ENCODE data around the gene WDPCP.
"Not testable (repeated sequence)": the region's sequence is repeated elsewhere in the genome, so short reads cannot be mapped to it uniquely, and the experiment has no call there.

WDPCP gene

GRCh38 chr2:63486861-63487290 is 101.4 kb downstream of the WDPCP start:
- no peak overlapping the region for H3K4me3 ChIP-seq (ENCODE audit: low read depth, low read length)
- peak; percentile 34 for TF ChIP-seq CTCF (conservative IDR thresholded peaks at IDR 0.05; ENCODE audit: low read depth, low read length)
- DNase-seq (ENCODE audit: low read depth), result peak; percentile 10

GRCh38 chr2:63484901-63485300 is 103.4 kb downstream of the WDPCP start:
- DNase-seq (ENCODE audit: low read depth), result no peak
- H3K4me3 ChIP-seq (ENCODE audit: low read depth, low read length), result no peak overlapping the region
- TF ChIP-seq CTCF (conservative IDR thresholded peaks at IDR 0.05; ENCODE audit: low read depth, low read length), result no peak

GRCh38 chr2:63484481-63484880 is 103.8 kb downstream of the WDPCP start:
- no peak for TF ChIP-seq CTCF (conservative IDR thresholded peaks at IDR 0.05; ENCODE audit: low read depth, low read length)
- DNase-seq (ENCODE audit: low read depth), result no peak
- no peak overlapping the region for H3K4me3 ChIP-seq (ENCODE audit: low read depth, low read length)

- no peak overlapping the region for H3K4me3 ChIP-seq (ENCODE audit: low read depth, low read length)
- no peak for TF ChIP-seq CTCF (conservative IDR thresholded peaks at IDR 0.05; ENCODE audit: low read depth, low read length)
- no peak for DNase-seq (ENCODE audit: low read depth)
These were observed 110.6 kb downstream of the WDPCP start for GRCh38 chr2:63477686-63478085.

- DNase-seq (ENCODE audit: low read depth); H3K4me3 ChIP-seq (ENCODE audit: low read depth, low read length): not testable (repeated sequence)
These were observed 119.0 kb downstream of the WDPCP start for GRCh38 chr2:63469313-63469712.

GRCh38 chr2:63465633-63466032 is 122.6 kb downstream of the WDPCP start:
- peak; percentile 45 for DNase-seq (ENCODE audit: low read depth)
- H3K4me3 ChIP-seq (ENCODE audit: low read depth, low read length), result no peak overlapping the region
- TF ChIP-seq CTCF (conservative IDR thresholded peaks at IDR 0.05; ENCODE audit: low read depth, low read length), result no peak

- DNase-seq (ENCODE audit: low read depth), result no peak
These were observed 125.1 kb downstream of the WDPCP start for GRCh38 chr2:63463142-63463541.

More at GRCh38 chr2:63463142-63463541, 125.1 kb downstream of the WDPCP start:
- no peak overlapping the region for H3K4me3 ChIP-seq (ENCODE audit: low read depth, low read length)
- TF ChIP-seq CTCF (conservative IDR thresholded peaks at IDR 0.05; ENCODE audit: low read depth, low read length), result no peak

Measured in choroid plexus epithelial cell (primary cell).